SK-N-SH treated with all-trans-retinoic acid at 6 μM for 48 hours (cell line): ENCODE data around the gene TRAPPC2.
A peak's percentile ranks its signal among the peaks of the same experiment; 100 is the strongest.

Source experiments
- ATAC-seq: fragments of 200-7000 bp; cut with Tn5 transposase; 3 replicates; pipeline ENCODE4 v1.9.1; 2020; ENCODE audit warnings: mild to moderate bottlenecking, moderate library complexity
- ARNTL ChIP-seq: fragments of 450-650 bp; formaldehyde crosslinking; IDR thresholded peaks from 2 replicates; pipeline ENCODE4 v1.5.0; 2020; ENCODE audit warnings: low read depth, mild to moderate bottlenecking, moderate library complexity, borderline replicate concordance
- BACH2 ChIP-seq: fragments of 250-450 bp; sonication (Bioruptor Pico); IDR thresholded peaks from 2 replicates; pipeline ENCODE4 v1.9.0; 2021; ENCODE audit warnings: mild to moderate bottlenecking, borderline replicate concordance
- CSDC2 ChIP-seq: fragments of 250-450 bp; sonication (Bioruptor Pico); IDR thresholded peaks from 2 replicates; pipeline ENCODE4 v1.5.0; 2020; ENCODE audit warnings: mild to moderate bottlenecking, moderate library complexity
- CSRNP3 ChIP-seq: fragments of 250-450 bp; sonication (Bioruptor Pico); IDR thresholded peaks from 2 replicates; pipeline ENCODE4 v1.5.1; 2021; ENCODE audit warnings: mild to moderate bottlenecking, moderate library complexity
- ESRRG ChIP-seq: fragments of 250-450 bp; sonication (Bioruptor Pico); IDR thresholded peaks from 2 replicates; pipeline ENCODE4 v1.6.1; 2021; ENCODE audit warnings: mild to moderate bottlenecking
- GLIS3 ChIP-seq: fragments of 250-450 bp; sonication (Bioruptor Pico); IDR thresholded peaks from 2 replicates; pipeline ENCODE4 v1.5.0; 2020; ENCODE audit warnings: mild to moderate bottlenecking, moderate library complexity
- ISL1 ChIP-seq: fragments of 250-450 bp; sonication (Bioruptor Pico); IDR thresholded peaks from 2 replicates; pipeline ENCODE4 v2.1.2; 2022; ENCODE audit warnings: mild to moderate bottlenecking, moderate library complexity
- OSR1 ChIP-seq: fragments of 250-450 bp; sonication (Bioruptor Pico); IDR thresholded peaks from 2 replicates; pipeline ENCODE4 v1.8.0; 2022; ENCODE audit warnings: moderate library complexity, mild to moderate bottlenecking, inconsistent platforms
- PATZ1 ChIP-seq: fragments of 250-450 bp; sonication (Bioruptor Pico); IDR thresholded peaks from 2 replicates; pipeline ENCODE4 v1.8.0; 2020; ENCODE audit warnings: mild to moderate bottlenecking, moderate library complexity, borderline replicate concordance
- POU6F1 ChIP-seq: fragments of 250-450 bp; sonication (Bioruptor Pico); IDR thresholded peaks from 2 replicates; pipeline ENCODE4 v1.8.0; 2021; ENCODE audit warnings: low read depth, mild to moderate bottlenecking, moderate library complexity, borderline replicate concordance
- PPARA ChIP-seq: fragments of 250-450 bp; sonication (Bioruptor Pico); IDR thresholded peaks from 2 replicates; pipeline ENCODE4 v1.5.0; 2020; ENCODE audit warnings: mild to moderate bottlenecking, borderline replicate concordance
- RARB ChIP-seq: fragments of 250-450 bp; sonication (Bioruptor Pico); IDR thresholded peaks from 2 replicates; pipeline ENCODE4 v1.8.0; 2021; ENCODE audit warnings: mild to moderate bottlenecking, moderate library complexity
- SNAI2 ChIP-seq: fragments of 250-450 bp; sonication (Bioruptor Pico); IDR thresholded peaks from 2 replicates; pipeline ENCODE4 v1.5.0; 2020; ENCODE audit warnings: mild to moderate bottlenecking, moderate library complexity
- TCF4 ChIP-seq: fragments of 250-450 bp; sonication (Bioruptor Pico); IDR thresholded peaks from 2 replicates; pipeline ENCODE4 v1.8.0; 2021; ENCODE audit warnings: mild to moderate bottlenecking, moderate library complexity, borderline replicate concordance
- TOX ChIP-seq: fragments of 250-450 bp; sonication (Bioruptor Pico); IDR thresholded peaks from 2 replicates; pipeline ENCODE4 v1.8.0; 2021; ENCODE audit warnings: mild to moderate bottlenecking, moderate library complexity, borderline replicate concordance
- TSHZ2 ChIP-seq: fragments of 250-450 bp; sonication (Bioruptor Pico); IDR thresholded peaks from 2 replicates; pipeline ENCODE4 v1.5.0; 2020; ENCODE audit warnings: mild to moderate bottlenecking, moderate library complexity
- ZC3H10 ChIP-seq: fragments of 250-450 bp; sonication (Bioruptor Pico); IDR thresholded peaks from 2 replicates; pipeline ENCODE4 v1.5.1; 2021; ENCODE audit warnings: mild to moderate bottlenecking, moderate library complexity
- ZFP3 ChIP-seq: fragments of 250-450 bp; sonication (Bioruptor Pico); IDR thresholded peaks from 2 replicates; pipeline ENCODE4 v1.5.0; 2020; ENCODE audit warnings: mild to moderate bottlenecking, moderate library complexity
- ZFP30 ChIP-seq: fragments of 450-650 bp; formaldehyde crosslinking; IDR thresholded peaks from 2 replicates; pipeline ENCODE4 v1.5.0; 2022; ENCODE audit warnings: mild to moderate bottlenecking, moderate library complexity
- ZNF565 ChIP-seq: fragments of 450-650 bp; formaldehyde crosslinking; conservative IDR thresholded peaks from 2 replicates; pipeline ENCODE4 v1.5.0; 2020; ENCODE audit warnings: low read depth, mild to moderate bottlenecking, moderate library complexity
- ZNF70 ChIP-seq: fragments of 450-650 bp; formaldehyde crosslinking; IDR thresholded peaks from 2 replicates; pipeline ENCODE4 v1.5.0; 2020; ENCODE audit warnings: mild to moderate bottlenecking, moderate library complexity
- ZNF8 ChIP-seq: fragments of 450-650 bp; formaldehyde crosslinking; IDR thresholded peaks from 2 replicates; pipeline ENCODE4 v1.5.0; 2020; ENCODE audit warnings: mild to moderate bottlenecking, moderate library complexity

Gene TRAPPC2

GRCh38 chrX:13752141-13752540, 17.7 kb upstream of the TRAPPC2 start:
- ATAC-seq = no peak
- TF ChIP-seq ZFP30 (CRISPR knock-in tag) = no peak
- no peak for TF ChIP-seq TSHZ2 (CRISPR knock-in tag)

- TF ChIP-seq POU6F1 (no peak), ISL1 (CRISPR knock-in tag) (no peak), PPARA (CRISPR knock-in tag) (no peak), ESRRG (CRISPR knock-in tag) (no peak), ARNTL (CRISPR knock-in tag) (no peak), CSDC2 (CRISPR knock-in tag) (no peak), ZNF70 (CRISPR knock-in tag) (no peak), OSR1 (no peak), ZNF8 (CRISPR knock-in tag) (no peak), GLIS3 (CRISPR knock-in tag) (no peak), SNAI2 (CRISPR knock-in tag) (no peak)
- TF ChIP-seq, all 23 proteins: peak for 0
- no peak for ATAC-seq
These were observed 16.4 kb upstream of the TRAPPC2 start for GRCh38 chrX:13750812-13751211.

- peak; percentile 85 for ATAC-seq
These were observed 15.8 kb upstream of the TRAPPC2 start for GRCh38 chrX:13750204-13750603.

GRCh38 chrX:13748486-13748885, 14.1 kb upstream of the TRAPPC2 start:
- no peak for ATAC-seq
- no peak for TF ChIP-seq POU6F1
- TF ChIP-seq SNAI2 (CRISPR knock-in tag) = no peak
- TF ChIP-seq TOX (CRISPR knock-in tag) = no peak
- no peak for TF ChIP-seq ZNF565
- TF ChIP-seq ZFP3 (CRISPR knock-in tag) = no peak
- no peak for TF ChIP-seq CSDC2 (CRISPR knock-in tag)
- no peak for TF ChIP-seq TCF4
- no peak for TF ChIP-seq ZC3H10 (CRISPR knock-in tag)
- no peak for TF ChIP-seq CSRNP3
- TF ChIP-seq BACH2 (CRISPR knock-in tag) = no peak
- no peak for TF ChIP-seq PATZ1
- TF ChIP-seq OSR1 = no peak

More at GRCh38 chrX:13750204-13750603, 15.8 kb upstream of the TRAPPC2 start:
- no peak for TF ChIP-seq PPARA (CRISPR knock-in tag)
- no peak for TF ChIP-seq CSDC2 (CRISPR knock-in tag)
- no peak for TF ChIP-seq ZFP30 (CRISPR knock-in tag)
- no peak for TF ChIP-seq RARB
- no peak for TF ChIP-seq ISL1 (CRISPR knock-in tag)
- no peak for TF ChIP-seq TCF4
- TF ChIP-seq CSRNP3 = no peak
- TF ChIP-seq ZNF8 (CRISPR knock-in tag) = no peak
- TF ChIP-seq OSR1 = no peak
- no peak for TF ChIP-seq ESRRG (CRISPR knock-in tag)
- TF ChIP-seq ZNF565 = no peak
